OCI-LY7 (cell line): Measurements from ENCODE around the gene STMP1. TPM values are rescaled to one million over a fixed set of nuclear protein-coding genes. Genes with fewer than 3 reads are reported as not detected.

ENCODE experiments used
- BruUV-seq: library from RNA; stranded (reverse); fragments of 400-500 nt; replicated peaks from 2 replicates; lab custom pipeline; 2021; lab: Mats Ljungman, UMichigan
- CTCF ChIA-PET: fragments of 300-600 bp; sonication (Branson Sonifier 250); formaldehyde crosslinking; loops from one replicate; lab custom pipeline; 2022; ENCODE audit warnings: antibody characterized with exemption; ENCODE audit not compliant: unreplicated experiment; lab: Charles Lee
- POLR2A ChIA-PET: fragments of 300-600 bp; sonication (Branson Sonifier 250); formaldehyde crosslinking; loops from one replicate; lab custom pipeline; 2022; ENCODE audit warnings: antibody characterized with exemption; lab: Charles Lee
- DNase-seq: peaks from one replicate; pipeline ENCODE4 v3.0.0-alpha.2; 2015; ENCODE audit warnings: low spot score
- H2AFZ ChIP-seq: fragments of 200-600 bp; sonication (generic), shearing (Covaris generic); 2 replicates; pipeline ENCODE4 v1.6.1; 2014; ENCODE audit warnings: mild to moderate bottlenecking, antibody characterized with exemption, low read length, moderate library complexity
- H3K27ac ChIP-seq: fragments of 200-600 bp; sonication (generic); 2 replicates; pipeline ENCODE4 v1.5.1; 2014; ENCODE audit warnings: mixed run types, low read depth, mild to moderate bottlenecking, moderate library complexity, low read length, inconsistent platforms; ENCODE audit not compliant: poor library complexity, severe bottlenecking
- H3K36me3 ChIP-seq: fragments of 200-600 bp; sonication (generic); 2 replicates; pipeline ENCODE4 v1.6.1; 2014; ENCODE audit warnings: mild to moderate bottlenecking, antibody characterized with exemption, low read length, moderate library complexity, mixed read lengths; ENCODE audit not compliant: insufficient read depth
- H3K4me1 ChIP-seq: fragments of 200-600 bp; sonication (generic); 2 replicates; pipeline ENCODE4 v1.5.1; 2014; ENCODE audit warnings: mild to moderate bottlenecking, low read length; ENCODE audit not compliant: insufficient read depth, poor library complexity, severe bottlenecking
- H3K4me2 ChIP-seq: fragments of 200-600 bp; sonication (generic); 2 replicates; pipeline ENCODE4 v1.6.1; 2014; ENCODE audit warnings: mild to moderate bottlenecking, low read length
- H3K4me3 ChIP-seq: fragments of 200-600 bp; sonication (generic); 2 replicates; pipeline ENCODE4 v1.5.1; 2014; ENCODE audit warnings: mild to moderate bottlenecking, low read depth, low read length; ENCODE audit not compliant: poor library complexity, severe bottlenecking
- H3K79me2 ChIP-seq: fragments of 200-600 bp; sonication (generic); 2 replicates; pipeline ENCODE4 v1.6.1; 2016; ENCODE audit warnings: low read depth, mild to moderate bottlenecking, low read length, moderate library complexity, mixed read lengths; ENCODE audit not compliant: insufficient read depth
- H3K9me2 ChIP-seq: fragments of 200-600 bp; sonication (generic); 2 replicates; pipeline ENCODE4 v1.6.1; 2016; ENCODE audit warnings: mild to moderate bottlenecking, low read length, mixed read lengths; ENCODE audit not compliant: insufficient read depth
- H3K9me3 ChIP-seq: fragments of 200-600 bp; sonication (generic); 2 replicates; pipeline ENCODE4 v1.6.1; 2014; ENCODE audit warnings: mild to moderate bottlenecking, mixed run types, low read length, mixed read lengths
- H4K20me1 ChIP-seq: fragments of 200-600 bp; sonication (generic); 2 replicates; pipeline ENCODE4 v1.6.1; 2014; ENCODE audit warnings: mild to moderate bottlenecking, antibody characterized with exemption, low read length, moderate library complexity, mixed read lengths; ENCODE audit not compliant: insufficient read depth
- EZH2phosphoT487 ChIP-seq: fragments of 200-600 bp; sonication (generic); IDR thresholded peaks from 2 replicates; pipeline ENCODE4 v1.6.1; 2018; ENCODE audit warnings: low read depth, borderline replicate concordance, mild to moderate bottlenecking, mixed run types, antibody characterized with exemption, low read length, moderate library complexity, mixed read lengths
- intact Hi-C: fragments of 100-400 bp; cut with micrococcal nuclease; formaldehyde crosslinking; loops from one replicate; pipeline ENCODE4 v1.10.0; 2022; ENCODE audit not compliant: unreplicated experiment
- total RNA-seq, 2 experiments: library from RNA; depleted of rRNA in 1 of 2; stranded (reverse); fragments of >200 nt in 1 of 2; shearing (Covaris generic) in 1 of 2; gene quantifications; 2 replicates each; pipeline ENCODE4 v1.2.3, GENCODE V29; 2014 to 2022
- TF ChIP-seq, protein P1 (sequence below): fragments of 200-600 bp; sonication (generic); conservative IDR thresholded peaks from 2 replicates; pipeline ENCODE4 v1.5.1; 2014; ENCODE audit warnings: mild to moderate bottlenecking, antibody characterized with exemption, low read length, moderate library complexity, mixed read lengths

STMP1 gene
- total RNA-seq, 2 experiments from 2014 or later = 7.4 to 24.4 TPM

DNA sequence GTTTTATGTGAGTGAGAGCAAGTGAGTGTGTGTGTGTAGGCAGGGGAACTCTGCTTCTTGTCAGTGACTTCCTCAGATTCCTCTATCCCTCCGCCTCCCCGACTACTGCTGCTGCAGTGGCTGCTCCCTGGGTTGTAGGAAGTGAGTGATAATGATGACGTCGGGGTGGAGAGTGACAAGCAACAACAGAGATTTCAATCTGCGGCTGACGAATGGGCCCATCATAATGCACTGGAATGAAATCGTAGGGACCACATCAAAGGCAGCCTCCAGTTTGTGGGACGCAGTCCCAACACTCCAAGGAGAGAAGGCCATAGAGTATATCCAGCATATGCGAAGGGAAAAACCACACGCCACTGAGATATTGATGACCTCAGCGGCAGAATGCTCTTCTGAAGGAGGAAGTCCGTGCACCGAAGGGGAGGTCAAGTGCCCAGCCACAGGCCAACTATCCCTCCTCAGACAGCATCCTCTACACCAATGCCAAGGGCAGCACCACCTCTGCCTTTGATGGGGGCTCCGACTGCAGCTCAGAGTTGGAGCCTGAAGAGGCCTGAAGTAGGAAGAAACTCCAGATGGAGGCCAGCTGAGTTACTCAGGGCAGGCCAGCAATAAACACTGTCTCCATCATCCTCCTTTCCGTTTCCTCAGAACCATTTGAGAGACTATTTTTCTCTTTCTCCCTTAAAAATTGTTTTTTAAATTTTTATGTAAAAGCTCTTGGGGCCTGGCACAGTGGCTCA, 11.3 kb upstream of the STMP1 start:
- TF ChIP-seq, protein P1, sequence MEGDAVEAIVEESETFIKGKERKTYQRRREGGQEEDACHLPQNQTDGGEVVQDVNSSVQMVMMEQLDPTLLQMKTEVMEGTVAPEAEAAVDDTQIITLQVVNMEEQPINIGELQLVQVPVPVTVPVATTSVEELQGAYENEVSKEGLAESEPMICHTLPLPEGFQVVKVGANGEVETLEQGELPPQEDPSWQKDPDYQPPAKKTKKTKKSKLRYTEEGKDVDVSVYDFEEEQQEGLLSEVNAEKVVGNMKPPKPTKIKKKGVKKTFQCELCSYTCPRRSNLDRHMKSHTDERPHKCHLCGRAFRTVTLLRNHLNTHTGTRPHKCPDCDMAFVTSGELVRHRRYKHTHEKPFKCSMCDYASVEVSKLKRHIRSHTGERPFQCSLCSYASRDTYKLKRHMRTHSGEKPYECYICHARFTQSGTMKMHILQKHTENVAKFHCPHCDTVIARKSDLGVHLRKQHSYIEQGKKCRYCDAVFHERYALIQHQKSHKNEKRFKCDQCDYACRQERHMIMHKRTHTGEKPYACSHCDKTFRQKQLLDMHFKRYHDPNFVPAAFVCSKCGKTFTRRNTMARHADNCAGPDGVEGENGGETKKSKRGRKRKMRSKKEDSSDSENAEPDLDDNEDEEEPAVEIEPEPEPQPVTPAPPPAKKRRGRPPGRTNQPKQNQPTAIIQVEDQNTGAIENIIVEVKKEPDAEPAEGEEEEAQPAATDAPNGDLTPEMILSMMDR = no peak
- TF ChIP-seq EZH2phosphoT487 = no peak
- ChIA-PET CTCF (no interaction called here), POLR2A (interaction anchor here (1.0 kb wide), 1 partner anchor 129 kb away, joined by 3 read pairs; no protein-coding TSS in a partner anchor)
- Histone ChIP-seq H3K9me3 (no peaks in the 10 kb centered on the region), H3K4me1 (no peaks in the 10 kb centered on the region), H3K79me2 (no peaks in the 10 kb centered on the region), H3K4me3 (no peak overlapping the region), H3K4me2 (no peak overlapping the region), H3K9me2 (no peaks in the 10 kb centered on the region), H4K20me1 (no peaks in the 10 kb centered on the region; the same call in 1 of the 2 replicates), H2AFZ (no peak overlapping the region), H3K27ac (no peak overlapping the region), H3K36me3 (peaks cover 52% of the 10 kb centered on the region)
- intact Hi-C loops = no loop called here
- no TSS peak for BruUV-seq
- DNase-seq = no peak

GRCh38 chr7:135653340-135654080, 8.8 kb upstream of the STMP1 start:
- CTCF ChIA-PET = interaction anchor here (0.6 kb wide), 1 partner anchor 269 kb away, joined by 3 read pairs; no protein-coding TSS in a partner anchor
- Histone ChIP-seq H3K79me2 (no peaks in the 10 kb centered on the region), H4K20me1 (no peaks in the 10 kb centered on the region), H3K4me3 (no peak overlapping the region), H3K9me3 (no peaks in the 10 kb centered on the region), H3K9me2 (no peaks in the 10 kb centered on the region), H3K36me3 (peaks cover 27% of the 10 kb centered on the region), H3K27ac (no peak overlapping the region), H3K4me1 (no peaks in the 10 kb centered on the region), H3K4me2 (no peak overlapping the region), H2AFZ (no peak overlapping the region)
- no peak for DNase-seq
- intact Hi-C loops = no loop called here
- BruUV-seq = no TSS peak
- TF ChIP-seq EZH2phosphoT487 = no peak
- TF ChIP-seq, protein P1 = no peak
- POLR2A ChIA-PET = no interaction called here
